Hepatocyte (in vitro differentiated cells): ENCODE data around the gene ERC2. TPM values are rescaled to one million over a fixed set of nuclear protein-coding genes. Genes with fewer than 3 reads are reported as not detected.

Experiments used
- DNase-seq: peaks from one replicate; pipeline ENCODE4 v3.0.0-alpha.2; 2016; ENCODE audit warnings: low spot score
- H2AFZ ChIP-seq: fragments of 200-600 bp; sonication (generic); 2 replicates; pipeline ENCODE4 v1.6.0; 2016; ENCODE audit warnings: antibody characterized with exemption, mild to moderate bottlenecking
- H3K27ac ChIP-seq: fragments of 200-600 bp; sonication (generic); 2 replicates; pipeline ENCODE4 v1.5.1; 2016; ENCODE audit warnings: mild to moderate bottlenecking
- H3K27me3 ChIP-seq: fragments of 200-600 bp; sonication (generic); 2 replicates; pipeline ENCODE4 v1.6.1; 2016
- H3K36me3 ChIP-seq: fragments of 200-600 bp; sonication (generic); replicated peaks from 2 replicates; pipeline ENCODE4 v1.5.1; 2016; ENCODE audit warnings: low read depth; ENCODE audit not compliant: insufficient read depth
- H3K4me1 ChIP-seq: fragments of 200-600 bp; sonication (generic); 2 replicates; pipeline ENCODE4 v1.5.1; 2016; ENCODE audit warnings: mild to moderate bottlenecking, moderate library complexity; ENCODE audit not compliant: insufficient read depth
- H3K4me2 ChIP-seq: fragments of 200-600 bp; sonication (generic); 2 replicates; pipeline ENCODE4 v1.6.0; 2016
- H3K4me3 ChIP-seq: fragments of 200-600 bp; sonication (generic); 2 replicates; pipeline ENCODE4 v1.5.1; 2016; ENCODE audit warnings: mild to moderate bottlenecking
- H3K79me2 ChIP-seq: fragments of 200-600 bp; sonication (generic); 2 replicates; pipeline ENCODE4 v1.6.0; 2017; ENCODE audit warnings: mild to moderate bottlenecking
- H3K9me2 ChIP-seq: fragments of 200-600 bp; sonication (generic); replicated peaks from 2 replicates; pipeline ENCODE4 v1.6.0; 2017; ENCODE audit warnings: mild to moderate bottlenecking; ENCODE audit not compliant: insufficient read depth
- H3K9me3 ChIP-seq: fragments of 200-600 bp; sonication (generic); 2 replicates; pipeline ENCODE4 v1.5.1; 2016; ENCODE audit warnings: low read depth, mild to moderate bottlenecking
- H4K20me1 ChIP-seq: fragments of 200-600 bp; sonication (generic); 2 replicates; pipeline ENCODE4 v1.6.0; 2016; ENCODE audit warnings: mild to moderate bottlenecking; ENCODE audit not compliant: insufficient read depth, poor library complexity, severe bottlenecking
- EZH2 ChIP-seq: fragments of 200-600 bp; sonication (generic); IDR thresholded peaks from 2 replicates; pipeline ENCODE4 v1.6.1; 2016; ENCODE audit warnings: antibody characterized with exemption, mild to moderate bottlenecking, borderline replicate concordance
- EZH2phosphoT487 ChIP-seq: fragments of 200-600 bp; sonication (generic); IDR thresholded peaks from one replicate; pipeline ENCODE4 v1.6.1; 2018; ENCODE audit warnings: antibody characterized with exemption, mild to moderate bottlenecking, low read depth, moderate library complexity; ENCODE audit not compliant: unreplicated experiment, severe bottlenecking
- WGBS: methylation state at CpG from one replicate; pipeline ENCODE4 v1.1.6; 2016; ENCODE audit warnings: low lambda C conversion rate; ENCODE audit errors: missing lambda C conversion rate; 5-methylcytosine and 5-hydroxymethylcytosine counted together
- polyA plus RNA-seq: library from polyadenylated mRNA; unstranded; fragments of >200 nt; fragmentation: Nextera tagmentation; extraction: Ambion mirVana; gene quantifications from 2 replicates; pipeline ENCODE4 v1.2.1, GENCODE V29; 2016
- total RNA-seq: library from RNA; depleted of rRNA; stranded (reverse); fragments of >200 nt; gene quantifications from 2 replicates; pipeline ENCODE4 v1.2.3, GENCODE V29; 2014
- TF ChIP-seq, protein P1 (sequence below): fragments of 200-600 bp; sonication (generic); IDR thresholded peaks from 2 replicates; pipeline ENCODE4 v1.5.1; 2016; ENCODE audit warnings: antibody characterized with exemption, mild to moderate bottlenecking; ENCODE audit not compliant: poor library complexity

Gene ERC2
- total and polyA plus RNA-seq, 2 experiments from 2014 or later: 1.2 to 5.3 TPM

DNA sequence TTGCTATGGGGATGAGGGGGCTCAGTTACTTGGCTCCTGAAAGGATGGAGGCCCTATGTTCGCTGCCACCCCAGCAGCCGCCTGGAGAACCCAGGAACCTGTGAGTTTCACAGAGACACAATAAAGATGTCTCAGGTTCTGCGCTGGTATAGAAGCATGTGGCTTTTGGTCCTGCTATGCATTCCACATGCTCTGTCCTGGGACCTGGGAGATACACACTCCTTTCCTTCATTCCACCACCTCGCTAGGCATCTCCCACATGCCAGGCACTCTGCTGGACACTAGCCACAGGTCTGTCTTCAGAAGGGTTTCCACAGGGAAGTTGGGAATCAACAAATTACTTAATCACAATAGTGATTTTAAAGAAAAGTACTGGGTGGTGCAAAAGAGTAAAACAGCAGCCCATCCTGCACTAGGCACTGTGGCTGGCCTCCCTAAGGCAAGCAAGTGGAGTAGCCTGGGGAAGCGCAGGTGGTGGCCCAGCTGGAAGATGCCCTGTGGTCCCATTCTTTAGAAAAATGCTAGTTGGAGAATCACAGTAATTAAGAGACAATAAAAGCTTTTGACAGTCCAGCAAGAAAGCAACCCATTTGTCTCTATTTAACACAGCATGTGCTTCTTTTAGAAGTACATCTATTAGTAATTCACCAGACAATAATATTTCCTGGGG lies 572.2 kb downstream of the ERC2 start:
- Histone ChIP-seq H3K9me3 (no peaks in the 10 kb centered on the region), H3K4me1 (peaks cover 5% of the 10 kb centered on the region), H4K20me1 (no peaks in the 10 kb centered on the region), H3K4me3 (no peak overlapping the region), H3K79me2 (no peaks in the 10 kb centered on the region), H3K4me2 (no peak overlapping the region), H3K36me3 (no peaks in the 10 kb centered on the region), H3K27me3 (no peaks in the 10 kb centered on the region), H2AFZ (no peak overlapping the region), H3K27ac (no peak overlapping the region), H3K9me2 (no peaks in the 10 kb centered on the region)
- 97% methylated on average over 5 of the region's 5 CpGs for WGBS
- DNase-seq: no peak
- TF ChIP-seq, protein P1, sequence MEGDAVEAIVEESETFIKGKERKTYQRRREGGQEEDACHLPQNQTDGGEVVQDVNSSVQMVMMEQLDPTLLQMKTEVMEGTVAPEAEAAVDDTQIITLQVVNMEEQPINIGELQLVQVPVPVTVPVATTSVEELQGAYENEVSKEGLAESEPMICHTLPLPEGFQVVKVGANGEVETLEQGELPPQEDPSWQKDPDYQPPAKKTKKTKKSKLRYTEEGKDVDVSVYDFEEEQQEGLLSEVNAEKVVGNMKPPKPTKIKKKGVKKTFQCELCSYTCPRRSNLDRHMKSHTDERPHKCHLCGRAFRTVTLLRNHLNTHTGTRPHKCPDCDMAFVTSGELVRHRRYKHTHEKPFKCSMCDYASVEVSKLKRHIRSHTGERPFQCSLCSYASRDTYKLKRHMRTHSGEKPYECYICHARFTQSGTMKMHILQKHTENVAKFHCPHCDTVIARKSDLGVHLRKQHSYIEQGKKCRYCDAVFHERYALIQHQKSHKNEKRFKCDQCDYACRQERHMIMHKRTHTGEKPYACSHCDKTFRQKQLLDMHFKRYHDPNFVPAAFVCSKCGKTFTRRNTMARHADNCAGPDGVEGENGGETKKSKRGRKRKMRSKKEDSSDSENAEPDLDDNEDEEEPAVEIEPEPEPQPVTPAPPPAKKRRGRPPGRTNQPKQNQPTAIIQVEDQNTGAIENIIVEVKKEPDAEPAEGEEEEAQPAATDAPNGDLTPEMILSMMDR: no peak
- no peak for TF ChIP-seq EZH2
- TF ChIP-seq EZH2phosphoT487: no peak

DNA sequence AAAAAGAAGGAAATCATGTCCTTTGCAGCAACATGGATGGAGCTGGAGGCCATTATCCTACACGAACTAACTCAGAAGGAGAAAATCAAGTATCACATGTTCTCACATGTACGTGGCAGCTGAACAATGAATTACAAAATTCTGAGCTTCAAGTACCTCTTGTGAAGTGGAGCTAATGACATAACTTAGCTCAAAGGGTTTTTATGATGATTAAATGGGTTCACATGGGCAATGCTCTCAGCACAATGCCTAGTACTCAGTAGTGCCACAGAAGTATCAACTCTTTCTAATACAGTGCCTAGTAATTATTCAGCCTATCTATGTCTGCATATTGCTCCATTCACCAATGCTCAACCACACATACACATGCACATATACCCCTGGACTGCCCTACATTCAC lies 573.7 kb downstream of the ERC2 start:
- no peak overlapping the region for H3K4me2 ChIP-seq
- DNase-seq: no peak
- H3K27me3 ChIP-seq: no peaks in the 10 kb centered on the region
- no peak overlapping the region for H3K4me3 ChIP-seq
- H3K9me3 ChIP-seq: no peaks in the 10 kb centered on the region
- H4K20me1 ChIP-seq: no peaks in the 10 kb centered on the region
- H3K27ac ChIP-seq: no peak overlapping the region
- H3K36me3 ChIP-seq: no peaks in the 10 kb centered on the region
- H3K9me2 ChIP-seq: no peaks in the 10 kb centered on the region
- TF ChIP-seq EZH2 (no peak), EZH2phosphoT487 (no peak)
- TF ChIP-seq, protein P1: no peak
- H2AFZ ChIP-seq: no peak overlapping the region
- no peaks in the 10 kb centered on the region for H3K79me2 ChIP-seq
- 95% methylated on average over 2 of the region's 2 CpGs for WGBS
- H3K4me1 ChIP-seq: peaks cover 5% of the 10 kb centered on the region

DNA sequence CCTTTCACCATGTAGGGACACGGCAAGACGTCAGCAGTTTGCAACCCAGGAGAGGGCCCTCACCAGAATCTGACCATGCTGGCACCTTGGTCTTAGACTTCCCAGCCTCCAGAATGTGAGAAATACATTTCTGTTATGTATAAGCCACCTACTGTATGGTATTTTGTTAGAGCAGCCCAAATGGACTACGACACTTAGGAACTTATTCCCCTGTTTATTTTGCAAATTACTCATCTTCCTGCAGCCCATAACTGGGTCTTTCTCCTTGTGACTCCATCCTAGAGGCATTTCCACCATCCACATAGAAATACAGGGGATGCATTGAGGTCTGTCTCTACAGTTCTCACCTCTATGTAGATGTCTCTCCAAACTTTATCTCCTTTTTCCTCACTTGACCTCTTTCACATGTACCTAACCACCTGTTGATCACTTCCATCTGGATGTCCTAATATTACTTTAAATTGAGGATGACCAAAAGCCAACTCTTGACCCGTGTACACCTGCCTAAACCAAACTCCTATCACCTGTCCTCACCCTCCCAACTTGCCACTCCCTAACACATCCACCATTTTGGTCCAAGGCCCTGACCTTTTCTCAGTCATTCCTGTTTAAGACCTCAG lies 575.1 kb downstream of the ERC2 start:
- TF ChIP-seq, protein P1: no peak
- TF ChIP-seq EZH2 (no peak), EZH2phosphoT487 (no peak)
- Histone ChIP-seq H3K9me3 (no peaks in the 10 kb centered on the region), H3K4me1 (peaks cover 5% of the 10 kb centered on the region), H4K20me1 (no peaks in the 10 kb centered on the region), H3K9me2 (no peaks in the 10 kb centered on the region), H3K27me3 (no peaks in the 10 kb centered on the region), H3K79me2 (no peaks in the 10 kb centered on the region), H2AFZ (no peak overlapping the region), H3K4me2 (no peak overlapping the region), H3K4me3 (no peak overlapping the region), H3K27ac (no peak overlapping the region), H3K36me3 (no peaks in the 10 kb centered on the region)
- 78% methylated on average over 4 of the region's 4 CpGs for WGBS
- no peak for DNase-seq
